Ovary (tissue), 3 donors: ENCODE results near the gene CLASP1.

Experiments
- CTCF ChIP-seq, 3 donors: fragments of 450-650 bp in 2 of 3; fragments of 200-600 bp in 1 of 3; IDR thresholded peaks; one replicate each; pipeline versions ENCODE4 v1.5.1 to v1.8.0; 2016 to 2022; ENCODE audit warnings: antibody characterized with exemption in 3 of 3, mild to moderate bottlenecking in 1 of 3
- EP300 ChIP-seq: sonication (generic); formaldehyde crosslinking; IDR thresholded peaks from one replicate; pipeline ENCODE4 v1.6.1; 2017; ENCODE audit warnings: antibody characterized with exemption
- POLR2A ChIP-seq: fragments of 450-650 bp; IDR thresholded peaks from one replicate; pipeline ENCODE4 v1.6.1; 2017; ENCODE audit warnings: antibody characterized with exemption, mild to moderate bottlenecking, moderate library complexity
- donor health status: DM: no; HTN: no; CAD: no.

GRCh38 chr2:121335294-121336290 lies 313.7 kb downstream of the CLASP1 start:
- no peak for TF ChIP-seq CTCF (IDR thresholded peaks at IDR 0.05)
- no peak for TF ChIP-seq POLR2A
- TF ChIP-seq EP300, result no peak
